ENCODE data around the gene HPN. TPM values are rescaled to one million over a fixed set of nuclear protein-coding genes. Genes with fewer than 3 reads are reported as not detected.

Gene HPN
- total and polyA plus RNA-seq, 9 donors: 0.42 to 21.1 (median 2.9) TPM; not detected in 1

DNA sequence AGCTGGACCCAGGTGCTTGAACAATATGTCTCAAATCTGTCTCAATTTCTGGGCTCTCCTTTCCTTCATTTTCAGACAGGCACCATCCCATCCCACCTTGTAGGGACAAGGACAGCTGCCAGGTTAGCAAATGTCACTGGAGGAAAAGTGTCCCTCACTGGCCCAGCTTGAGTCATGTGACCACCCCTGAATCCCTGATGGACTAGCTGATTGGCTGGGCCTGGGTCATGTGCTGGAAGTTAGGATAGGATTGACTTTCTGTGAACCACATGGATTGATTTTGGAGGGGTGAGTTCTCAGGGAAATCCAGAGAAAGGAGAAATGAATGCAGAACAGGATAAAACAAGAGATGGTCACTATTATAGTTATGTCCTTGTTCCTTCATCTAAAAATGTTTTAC lies 45.9 kb downstream of the HPN start:
- Histone ChIP-seq H3K27ac (no peak overlapping the region), H3K9me3 (no peaks in the 10 kb centered on the region), H3K27me3 (no peaks in the 10 kb centered on the region), H3K36me3 (no peaks in the 10 kb centered on the region), H3K4me3 (no peak overlapping the region), H3K4me1 (ENCODE audit: insufficient read depth) (no peaks in the 10 kb centered on the region)
- no peak for TF ChIP-seq EP300 (IDR thresholded peaks at IDR 0.05)
- TF ChIP-seq POLR2A (IDR thresholded peaks at IDR 0.05): no peak
- TF ChIP-seq, protein P1, sequence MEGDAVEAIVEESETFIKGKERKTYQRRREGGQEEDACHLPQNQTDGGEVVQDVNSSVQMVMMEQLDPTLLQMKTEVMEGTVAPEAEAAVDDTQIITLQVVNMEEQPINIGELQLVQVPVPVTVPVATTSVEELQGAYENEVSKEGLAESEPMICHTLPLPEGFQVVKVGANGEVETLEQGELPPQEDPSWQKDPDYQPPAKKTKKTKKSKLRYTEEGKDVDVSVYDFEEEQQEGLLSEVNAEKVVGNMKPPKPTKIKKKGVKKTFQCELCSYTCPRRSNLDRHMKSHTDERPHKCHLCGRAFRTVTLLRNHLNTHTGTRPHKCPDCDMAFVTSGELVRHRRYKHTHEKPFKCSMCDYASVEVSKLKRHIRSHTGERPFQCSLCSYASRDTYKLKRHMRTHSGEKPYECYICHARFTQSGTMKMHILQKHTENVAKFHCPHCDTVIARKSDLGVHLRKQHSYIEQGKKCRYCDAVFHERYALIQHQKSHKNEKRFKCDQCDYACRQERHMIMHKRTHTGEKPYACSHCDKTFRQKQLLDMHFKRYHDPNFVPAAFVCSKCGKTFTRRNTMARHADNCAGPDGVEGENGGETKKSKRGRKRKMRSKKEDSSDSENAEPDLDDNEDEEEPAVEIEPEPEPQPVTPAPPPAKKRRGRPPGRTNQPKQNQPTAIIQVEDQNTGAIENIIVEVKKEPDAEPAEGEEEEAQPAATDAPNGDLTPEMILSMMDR (IDR thresholded peaks at IDR 0.05): no peak
- intact Hi-C loops (cut with DNase I): no loop called here
- DNase-seq: no peak

DNA sequence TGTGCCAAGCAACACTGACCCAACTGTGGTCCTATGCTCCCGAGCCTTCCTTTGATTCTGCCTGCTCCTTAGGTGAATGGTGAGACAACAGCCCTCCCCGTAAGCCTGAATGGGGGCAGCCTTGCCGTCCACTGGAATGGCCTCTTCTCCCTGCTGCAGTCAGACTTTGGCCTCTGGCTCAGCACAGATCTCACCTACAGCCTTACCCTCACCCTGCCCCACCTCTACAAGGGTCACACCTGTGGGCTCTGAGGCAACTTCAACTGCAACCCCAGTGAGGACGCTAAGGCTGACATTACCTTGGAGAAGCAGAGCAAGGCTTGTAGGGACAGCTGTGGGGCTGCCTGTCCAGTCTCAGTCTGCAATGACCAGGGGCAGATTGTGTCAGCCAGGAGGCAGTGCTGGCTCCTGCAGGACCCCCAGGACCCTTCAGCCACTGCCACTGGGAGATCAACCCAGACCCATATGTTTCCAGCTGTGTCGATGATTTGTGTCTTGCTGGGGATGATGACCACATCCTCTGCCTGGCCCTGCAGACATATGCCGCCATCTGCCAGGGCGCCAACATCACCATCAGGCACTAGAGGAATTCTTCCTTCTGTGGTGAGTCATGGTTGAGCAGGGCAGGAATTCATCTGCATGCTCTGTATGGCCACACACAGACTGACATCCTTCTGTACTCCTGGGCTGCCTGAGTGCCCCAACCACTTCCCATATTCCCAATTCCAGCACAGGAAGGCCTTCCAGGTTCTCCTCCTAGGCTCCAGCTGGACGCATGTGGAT lies 46.8 kb downstream of the HPN start:
- 63 to 74% (median 69%) methylated on average over 8 of the region's 8 CpGs for WGBS, 3 donors
- Histone ChIP-seq H3K4me1 (ENCODE audit: insufficient read depth) (no peaks in the 10 kb centered on the region), H3K9me3 (no peaks in the 10 kb centered on the region), H3K27ac (no peak overlapping the region), H3K36me3 (no peaks in the 10 kb centered on the region), H3K27me3 (no peaks in the 10 kb centered on the region), H3K4me3 (no peak overlapping the region)
- no peak for DNase-seq
- TF ChIP-seq, protein P1 (IDR thresholded peaks at IDR 0.05): no peak
- no peak for TF ChIP-seq POLR2A (IDR thresholded peaks at IDR 0.05)
- no peak for TF ChIP-seq EP300 (IDR thresholded peaks at IDR 0.05)
- intact Hi-C loops (cut with DNase I): no loop called here

DNA sequence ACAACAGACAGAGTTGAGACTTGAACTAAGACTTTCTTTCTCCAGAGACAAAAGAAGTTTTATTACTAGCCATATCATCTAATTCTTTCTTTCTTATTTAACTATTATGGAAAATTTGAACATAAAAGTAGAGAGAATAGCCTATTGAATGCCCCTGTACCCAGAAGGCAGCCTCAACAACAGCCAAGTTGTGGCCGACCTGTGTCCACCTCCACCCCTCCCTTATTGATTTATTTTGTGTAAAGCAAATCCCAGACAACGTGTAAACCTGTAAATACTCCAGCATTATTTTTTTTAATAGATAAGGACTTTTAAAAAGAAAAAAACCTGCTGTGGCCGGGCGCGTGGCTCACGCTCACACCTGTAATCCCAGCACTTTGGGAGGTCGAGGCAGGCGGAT lies 48.0 kb downstream of the HPN start:
- H3K4me1 ChIP-seq (ENCODE audit: insufficient read depth): no peaks in the 10 kb centered on the region
- no peak overlapping the region for H3K4me3 ChIP-seq
- no peaks in the 10 kb centered on the region for H3K27me3 ChIP-seq
- no peaks in the 10 kb centered on the region for H3K9me3 ChIP-seq
- intact Hi-C loops (cut with DNase I): no loop called here
- TF ChIP-seq EP300 (IDR thresholded peaks at IDR 0.05): no peak
- TF ChIP-seq, protein P1 (IDR thresholded peaks at IDR 0.05): no peak
- no peak for TF ChIP-seq POLR2A (IDR thresholded peaks at IDR 0.05)
- H3K27ac ChIP-seq: no peak overlapping the region
- WGBS, 3 donors: 79 to 83% (median 81%) methylated on average over 8 of the region's 8 CpGs
- H3K36me3 ChIP-seq: no peaks in the 10 kb centered on the region
- no peak for DNase-seq

DNA sequence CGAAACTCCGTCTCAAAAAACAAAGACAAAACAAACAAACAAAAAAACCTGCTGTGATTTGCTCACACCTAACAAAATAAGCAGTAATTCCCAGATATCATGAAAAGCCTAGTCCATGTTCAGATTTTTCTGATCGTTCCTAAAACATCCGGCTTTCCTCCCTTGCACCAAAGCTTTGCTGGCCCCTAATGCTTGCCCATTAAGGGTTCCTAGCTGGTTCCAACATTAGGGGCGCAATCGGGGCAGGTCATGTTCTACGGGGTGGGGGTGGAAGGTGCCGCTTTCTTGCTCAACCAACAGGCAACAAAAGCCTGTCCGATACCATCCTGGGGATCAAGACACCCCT lies 48.6 kb downstream of the HPN start:
- no peak for DNase-seq
- Histone ChIP-seq H3K36me3 (no peaks in the 10 kb centered on the region), H3K9me3 (no peaks in the 10 kb centered on the region), H3K4me1 (ENCODE audit: insufficient read depth) (no peaks in the 10 kb centered on the region), H3K27ac (no peak overlapping the region), H3K4me3 (no peak overlapping the region), H3K27me3 (no peaks in the 10 kb centered on the region)
- TF ChIP-seq EP300 (IDR thresholded peaks at IDR 0.05) (no peak), POLR2A (IDR thresholded peaks at IDR 0.05) (no peak)
- TF ChIP-seq, protein P1 (IDR thresholded peaks at IDR 0.05): no peak
- intact Hi-C loops (cut with DNase I): loop anchor here in 3 of 4 donors (2.0 to 10.0 kb wide), 3 partner anchors 115 to 118 kb away; no protein-coding TSS in a partner anchor
- WGBS, 3 donors: 22 to 31% (median 22%) methylated on average over 9 of the region's 9 CpGs
